ENCODE data around the gene RFC4. TPM values are rescaled to one million over a fixed set of nuclear protein-coding genes. Genes with fewer than 3 reads are reported as not detected.

RFC4 gene
- total and polyA plus RNA-seq, 2 donors from 2014 or later, result 8.9 to 11.1 TPM

DNA sequence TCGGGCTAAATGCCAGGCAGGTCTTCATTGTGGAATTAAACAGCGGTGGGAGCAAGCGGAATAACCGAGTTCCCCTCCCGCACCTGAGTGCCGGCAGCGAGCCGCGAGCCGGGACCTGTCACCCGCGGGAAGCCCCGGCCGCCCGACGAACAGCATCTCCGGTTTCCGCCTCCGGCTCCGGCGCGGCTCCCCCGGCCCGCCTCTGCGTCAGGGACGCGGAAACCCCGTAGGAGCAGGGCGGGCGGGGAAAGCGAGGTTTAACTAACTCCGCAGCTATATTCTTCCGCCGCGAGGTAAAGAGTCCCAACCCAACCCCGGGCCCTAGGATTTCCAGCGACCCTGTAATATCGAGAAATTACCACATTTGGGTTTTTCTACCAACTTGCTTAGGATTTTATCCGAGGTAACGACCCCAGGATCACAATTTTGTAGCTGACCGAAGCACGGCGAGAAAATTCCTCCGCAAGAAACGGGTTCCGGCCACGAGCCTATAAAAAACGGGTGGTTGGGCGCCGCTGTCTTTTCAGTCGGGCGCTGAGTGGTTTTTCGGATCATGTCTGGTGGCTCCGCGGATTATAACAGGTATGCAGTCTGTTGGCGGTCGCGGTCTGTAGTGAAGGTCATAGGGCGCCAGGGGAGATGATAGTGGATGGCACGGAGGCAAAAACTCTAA, 23.1 kb downstream of the RFC4 start, which contains the start of gene EIF4A2:
Gene EIF4A2 (plus strand): TSS at position 520 of the 673 bp plus-strand sequence. CDS start 34 bp downstream, at position 554.
- Histone ChIP-seq H3K36me3 (ENCODE audit: control insufficient read depth in 2 of 3, insufficient read depth in 3 of 3, low read length in 3 of 3) (peaks cover 36 to 38% (median 37%) of the 10 kb centered on the region in 3 donors), H3K9me3 (ENCODE audit: control insufficient read depth in 2 of 3, insufficient read depth in 1 of 3, low read length in 3 of 3) (no peaks in the 10 kb centered on the region), H3K27ac (ENCODE audit: low read depth in 2 of 2, low read length in 2 of 2) (peak within 1 kb of the TSS; percentile 96 to 99), H3K4me3 (ENCODE audit: low read length in 3 of 3) (peak within 1 kb of the TSS; percentile 99 to 100 (median 100)), H3K4me1 (ENCODE audit: control insufficient read depth in 2 of 3, insufficient read depth in 2 of 3, low read depth in 1 of 3, low read length in 3 of 3) (peaks cover 11 to 27% (median 24%) of the 10 kb centered on the region in 3 donors), H3K27me3 (ENCODE audit: control insufficient read depth, insufficient read depth, low read length) (no peaks in the 10 kb centered on the region), H3K9ac (ENCODE audit: low read length in 3 of 3) (peak within 1 kb of the TSS; percentile 99 to 100 (median 100))
- TF ChIP-seq, protein P1, sequence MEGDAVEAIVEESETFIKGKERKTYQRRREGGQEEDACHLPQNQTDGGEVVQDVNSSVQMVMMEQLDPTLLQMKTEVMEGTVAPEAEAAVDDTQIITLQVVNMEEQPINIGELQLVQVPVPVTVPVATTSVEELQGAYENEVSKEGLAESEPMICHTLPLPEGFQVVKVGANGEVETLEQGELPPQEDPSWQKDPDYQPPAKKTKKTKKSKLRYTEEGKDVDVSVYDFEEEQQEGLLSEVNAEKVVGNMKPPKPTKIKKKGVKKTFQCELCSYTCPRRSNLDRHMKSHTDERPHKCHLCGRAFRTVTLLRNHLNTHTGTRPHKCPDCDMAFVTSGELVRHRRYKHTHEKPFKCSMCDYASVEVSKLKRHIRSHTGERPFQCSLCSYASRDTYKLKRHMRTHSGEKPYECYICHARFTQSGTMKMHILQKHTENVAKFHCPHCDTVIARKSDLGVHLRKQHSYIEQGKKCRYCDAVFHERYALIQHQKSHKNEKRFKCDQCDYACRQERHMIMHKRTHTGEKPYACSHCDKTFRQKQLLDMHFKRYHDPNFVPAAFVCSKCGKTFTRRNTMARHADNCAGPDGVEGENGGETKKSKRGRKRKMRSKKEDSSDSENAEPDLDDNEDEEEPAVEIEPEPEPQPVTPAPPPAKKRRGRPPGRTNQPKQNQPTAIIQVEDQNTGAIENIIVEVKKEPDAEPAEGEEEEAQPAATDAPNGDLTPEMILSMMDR (IDR thresholded peaks at IDR 0.05; ENCODE audit: borderline replicate concordance, extremely low read depth, insufficient read depth), result no peak
- FAIRE-seq (no peak), DNase-seq (peak; percentile 91 to 97 (median 96))
- intact Hi-C loops (cut with DNase I), result no loop called here

- intact Hi-C loops (cut with DNase I), result no loop called here
- TF ChIP-seq, protein P1 (IDR thresholded peaks at IDR 0.05; ENCODE audit: borderline replicate concordance, extremely low read depth, insufficient read depth), result no peak
- peaks cover 11 to 24% (median 21%) of the 10 kb centered on the region in 3 donors for H3K4me1 ChIP-seq (ENCODE audit: control insufficient read depth in 2 of 3, insufficient read depth in 2 of 3, low read depth in 1 of 3, low read length in 3 of 3)
- peak overlapping the region; percentile 96 to 99 for H3K27ac ChIP-seq (ENCODE audit: low read depth in 2 of 2, low read length in 2 of 2)
- H3K9me3 ChIP-seq (ENCODE audit: control insufficient read depth in 2 of 3, insufficient read depth in 1 of 3, low read length in 3 of 3), result no peaks in the 10 kb centered on the region
- no peak for FAIRE-seq
- DNase-seq, result no peak
- peak overlapping the region; percentile 27 to 100 (median 80) for H3K9ac ChIP-seq (ENCODE audit: low read length in 3 of 3)
- H3K36me3 ChIP-seq (ENCODE audit: control insufficient read depth in 2 of 3, insufficient read depth in 3 of 3, low read length in 3 of 3), result peaks cover 32 to 33% (median 32%) of the 10 kb centered on the region in 3 donors
- H3K27me3 ChIP-seq (ENCODE audit: control insufficient read depth, insufficient read depth, low read length), result no peaks in the 10 kb centered on the region
- H3K4me3 ChIP-seq (ENCODE audit: low read length in 3 of 3), result peak overlapping the region; percentile 99 to 100 (median 100)
Observed at GRCh38 chr3:186782542-186783057, 23.7 kb downstream of the RFC4 start.

- no peaks in the 10 kb centered on the region for H3K4me1 ChIP-seq (ENCODE audit: control insufficient read depth in 2 of 3, insufficient read depth in 2 of 3, low read depth in 1 of 3, low read length in 3 of 3)
- H3K4me3 ChIP-seq (ENCODE audit: low read length in 3 of 3), result no peak overlapping the region
- no peak overlapping the region for H3K27ac ChIP-seq (ENCODE audit: low read depth in 2 of 2, low read length in 2 of 2)
- peaks cover 0 to under 1% (median 0%) of the 10 kb centered on the region in 3 donors for H3K36me3 ChIP-seq (ENCODE audit: control insufficient read depth in 2 of 3, insufficient read depth in 3 of 3, low read length in 3 of 3)
- no peaks in the 10 kb centered on the region for H3K27me3 ChIP-seq (ENCODE audit: control insufficient read depth, insufficient read depth, low read length)
- no peaks in the 10 kb centered on the region for H3K9me3 ChIP-seq (ENCODE audit: control insufficient read depth in 2 of 3, insufficient read depth in 1 of 3, low read length in 3 of 3)
- intact Hi-C loops (cut with DNase I), result no loop called here
- no peak for FAIRE-seq
- H3K9ac ChIP-seq (ENCODE audit: low read length in 3 of 3), result no peak overlapping the region
- TF ChIP-seq, protein P1 (IDR thresholded peaks at IDR 0.05; ENCODE audit: borderline replicate concordance, extremely low read depth, insufficient read depth), result no peak
- no peak for DNase-seq
Observed at GRCh38 chr3:186779204-186779603, 27.1 kb downstream of the RFC4 start.

All from kidney (tissue), 14 donors.